ENCODE measurements around the gene PAK2. TPM values are rescaled to one million over a fixed set of nuclear protein-coding genes. Genes with fewer than 3 reads are reported as not detected.
A peak's percentile ranks its signal among the peaks of the same experiment; 100 is the strongest.
"Not testable (repeated sequence)": the region's sequence is repeated elsewhere in the genome, so short reads cannot be mapped to it uniquely, and the experiment has no call there.

The PAK2 gene
- polyA plus RNA-seq, 10 donors: 45.2 to 66.3 (median 53.6) TPM

- DNase-seq: no peak
Observed at GRCh38 chr3:196726788-196727675, 12.6 kb upstream of the PAK2 start.

GRCh38 chr3:196735751-196736150, 3.9 kb upstream of the PAK2 start:
- no peak for DNase-seq

GRCh38 chr3:196736670-196737374, 2.8 kb upstream of the PAK2 start:
- DNase-seq: no peak

GRCh38 chr3:196737655-196738054, 2.0 kb upstream of the PAK2 start:
- DNase-seq: no peak

GRCh38 chr3:196740481-196741248, 1.0 kb downstream of the PAK2 start:
- DNase-seq: peak; percentile 33 to 72 (median 48)

- DNase-seq: peak in 1 of 3 donors; percentile 7
Observed at GRCh38 chr3:196741249-196741889, 1.7 kb downstream of the PAK2 start.

- not testable (repeated sequence) for DNase-seq
Observed at GRCh38 chr3:196743569-196743968, 3.9 kb downstream of the PAK2 start.

- DNase-seq: peak in 1 of 3 donors; percentile 11
Observed at GRCh38 chr3:196749125-196749524, 9.5 kb downstream of the PAK2 start.

GRCh38 chr3:196753201-196753600, 13.5 kb downstream of the PAK2 start:
- DNase-seq: no peak

- no peak for DNase-seq
Observed at GRCh38 chr3:196754091-196754981, 14.7 kb downstream of the PAK2 start.

- DNase-seq: no peak
Observed at GRCh38 chr3:196756732-196757131, 17.1 kb downstream of the PAK2 start.

- no peak for DNase-seq
Observed at GRCh38 chr3:196757876-196758739, 18.5 kb downstream of the PAK2 start.

- DNase-seq: no peak
Observed at GRCh38 chr3:196763179-196763578, 23.5 kb downstream of the PAK2 start.

- DNase-seq: no peak
Observed at GRCh38 chr3:196765454-196765853, 25.8 kb downstream of the PAK2 start.

- DNase-seq: no peak
Observed at GRCh38 chr3:196771067-196771466, 31.4 kb downstream of the PAK2 start.

- DNase-seq: no peak
Observed at GRCh38 chr3:196772102-196772501, 32.4 kb downstream of the PAK2 start.

GRCh38 chr3:196772897-196773296, 33.2 kb downstream of the PAK2 start:
- no peak for DNase-seq

GRCh38 chr3:196774191-196774820, 34.6 kb downstream of the PAK2 start:
- no peak for DNase-seq

- no peak for DNase-seq
Observed at GRCh38 chr3:196774848-196775422, 35.3 kb downstream of the PAK2 start.
